GM12872 (cell line): ENCODE measurements around the gene HAND1.

Experiments used
- CTCF ChIP-seq: IDR thresholded peaks from 3 replicates; pipeline ENCODE4 v1.5.1; 2011; ENCODE audit warnings: low read depth, mild to moderate bottlenecking, low read length, moderate library complexity; ENCODE audit not compliant: insufficient read depth

The HAND1 gene

GRCh38 chr5:154477382-154478223 lies 424 bp downstream of the HAND1 start:
- no peak for TF ChIP-seq CTCF

GRCh38 chr5:154476354-154477205 lies 1.4 kb downstream of the HAND1 start:
- no peak for TF ChIP-seq CTCF

GRCh38 chr5:154475591-154476353 lies 2.3 kb downstream of the HAND1 start:
- no peak for TF ChIP-seq CTCF

GRCh38 chr5:154474396-154475334 lies 3.4 kb downstream of the HAND1 start:
- TF ChIP-seq CTCF: no peak

GRCh38 chr5:154473581-154474283 lies 4.3 kb downstream of the HAND1 start:
- no peak for TF ChIP-seq CTCF

- no peak for TF ChIP-seq CTCF
These were observed 5.0 kb downstream of the HAND1 start for GRCh38 chr5:154472871-154473580.
